HepG2 (cell line): ENCODE measurements around the gene GRID1. TPM values are rescaled to one million over a fixed set of nuclear protein-coding genes. Genes with fewer than 3 reads are reported as not detected.
A peak's percentile ranks its signal among the peaks of the same experiment; 100 is the strongest.

Source experiments
- BRD4 ChIP-seq: sonication (generic); formaldehyde crosslinking; IDR thresholded peaks from 2 replicates; pipeline ENCODE4 v1.4.0; 2020; ENCODE audit warnings: missing genetic modification reagents
- CENPBD1 ChIP-seq: sonication (generic); formaldehyde crosslinking; IDR thresholded peaks from 2 replicates; pipeline ENCODE4 v1.8.0; 2022; ENCODE audit warnings: missing genetic modification reagents, low read depth, mild to moderate bottlenecking, borderline replicate concordance
- HMG20A ChIP-seq: IDR thresholded peaks from 2 replicates; pipeline ENCODE4 v1.6.1; 2016; ENCODE audit warnings: borderline replicate concordance
- MATR3 ChIP-seq: sonication (generic); formaldehyde crosslinking; IDR thresholded peaks from 2 replicates; pipeline ENCODE4 v1.4.0; 2020; ENCODE audit warnings: missing genetic modification reagents
- RERE ChIP-seq: IDR thresholded peaks from 2 replicates; pipeline ENCODE4 v1.6.1; 2016; ENCODE audit warnings: low read depth, missing genetic modification reagents, missing compliant biosample characterization
- SRSF9 ChIP-seq: fragments of 200-400 bp; formaldehyde crosslinking; IDR thresholded peaks from 2 replicates; pipeline ENCODE4 v1.6.1; 2018; ENCODE audit warnings: borderline replicate concordance, mild to moderate bottlenecking, low read depth, low read length; ENCODE audit not compliant: insufficient read depth, poor library complexity, severe bottlenecking
- YY1 ChIP-seq: IDR thresholded peaks from 2 replicates; pipeline ENCODE4 v1.6.1; 2011; ENCODE audit warnings: low read length, low read depth, moderate library complexity, mild to moderate bottlenecking; ENCODE audit not compliant: insufficient read depth, insufficient replicate concordance
- ZBTB33 ChIP-seq: sonication (generic); formaldehyde crosslinking; IDR thresholded peaks from 2 replicates; pipeline ENCODE4 v1.4.0; 2020; ENCODE audit warnings: missing genetic modification reagents
- ZFP91 ChIP-seq: sonication (generic); formaldehyde crosslinking; IDR thresholded peaks from 2 replicates; pipeline ENCODE4 v1.9.0; 2022; ENCODE audit warnings: missing genetic modification reagents, mild to moderate bottlenecking, borderline replicate concordance
- ZNF136 ChIP-seq: sonication (generic); formaldehyde crosslinking; IDR thresholded peaks from 2 replicates; pipeline ENCODE4 v1.8.1; 2022; ENCODE audit warnings: low read depth, mild to moderate bottlenecking, moderate library complexity, missing genetic modification reagents
- ZNF256 ChIP-seq: sonication (generic); formaldehyde crosslinking; conservative IDR thresholded peaks from 2 replicates; pipeline ENCODE4 v1.4.0; 2020; ENCODE audit warnings: missing genetic modification reagents
- ZNF264 ChIP-seq: sonication (generic); formaldehyde crosslinking; IDR thresholded peaks from 2 replicates; pipeline ENCODE4 v1.4.0; 2020; ENCODE audit warnings: missing genetic modification reagents
- ZNF383 ChIP-seq: sonication (generic); formaldehyde crosslinking; IDR thresholded peaks from 2 replicates; pipeline ENCODE4 v1.4.0; 2020; ENCODE audit warnings: missing genetic modification reagents, mild to moderate bottlenecking, borderline replicate concordance
- ZNF446 ChIP-seq: sonication (generic); formaldehyde crosslinking; IDR thresholded peaks from 2 replicates; pipeline ENCODE4 v1.5.0; 2020; ENCODE audit warnings: mild to moderate bottlenecking, missing genetic modification reagents
- ZXDC ChIP-seq: sonication (generic); formaldehyde crosslinking; IDR thresholded peaks from 2 replicates; pipeline ENCODE4 v1.5.0; 2020; ENCODE audit warnings: mild to moderate bottlenecking, missing genetic modification reagents
- polyA plus RNA-seq, 8 experiments: library from polyadenylated mRNA; depleted of rRNA in 3 of 8; stranded (reverse) in 7 of 8; unstranded in 1 of 8; fragments of >200 nt; fragmentation: Illumina TruSeq in 4 of 8; extraction: Trizol in 4 of 8; gene quantifications; 2 replicates each; pipeline versions ENCODE4 v1.2.1 to v1.2.3, GENCODE V29; 2011 to 2016; ENCODE audit warnings: low read depth in 4 of 8, missing spikeins in 1 of 8, mixed read lengths in 1 of 8; ENCODE audit not compliant: insufficient read depth in 1 of 8
- total RNA-seq, 5 experiments: library from RNA; depleted of rRNA; stranded (reverse); fragments of >200 nt; fragmentation: Illumina TruSeq; extraction: Trizol; gene quantifications; 2 replicates each; pipeline ENCODE4 v1.2.3, GENCODE V29; 2016; ENCODE audit warnings: low read depth in 1 of 5

Gene GRID1
- total and polyA plus RNA-seq, 2 of the 13 experiments (the other 11 are each of a cell fraction or from before 2014, with no cell fraction given), result 0.05 TPM; not detected in 1

GRCh38 chr10:86399879-86400704, 33.5 kb upstream of the GRID1 start (continued):
- peak; percentile 93 for TF ChIP-seq ZFP91 (CRISPR knock-in tag)
- peak; percentile 10 for TF ChIP-seq ZBTB33
- peak; percentile 82 for TF ChIP-seq ZNF136 (CRISPR knock-in tag)
- TF ChIP-seq MATR3 (CRISPR knock-in tag), result no peak
- TF ChIP-seq ZNF383 (CRISPR knock-in tag), result 0 out of 2 replicates have a peak, but pooled peaks have one; percentile 38
- TF ChIP-seq HMG20A (CRISPR knock-in tag), result peak; percentile 58; the same call in 1 of the 2 replicates
- TF ChIP-seq ZXDC (CRISPR knock-in tag), result no peak; the same call in none of the 2 replicates
- TF ChIP-seq ZNF446, result no peak; the same call in none of the 2 replicates
- no peak; the same call in 1 of the 2 replicates for TF ChIP-seq CENPBD1 (CRISPR knock-in tag)
- peak; percentile 29; the same call in 1 of the 2 replicates for TF ChIP-seq ZNF264 (CRISPR knock-in tag)
- no peak; the same call in 1 of the 2 replicates for TF ChIP-seq BRD4 (CRISPR knock-in tag)
- no peak for TF ChIP-seq ZNF256 (CRISPR knock-in tag)
- TF ChIP-seq RERE, result 0 out of 2 replicates have a peak, but pooled peaks have one; percentile 16
- TF ChIP-seq SRSF9, result no peak
- peak; percentile 55 for TF ChIP-seq YY1
